ENCODE results near the gene TMIGD2.
A peak's percentile ranks its signal among the peaks of the same experiment; 100 is the strongest.
"Not testable (repeated sequence)": the region's sequence is repeated elsewhere in the genome, so short reads cannot be mapped to it uniquely, and the experiment has no call there.

Gene TMIGD2

GRCh38 chr19:4267101-4267900, 34.9 kb downstream of the TMIGD2 start:
- Histone ChIP-seq H3K27me3 (ENCODE audit: control insufficient read depth, insufficient read depth, low read length) (no peaks in the 10 kb centered on the region), H3K36me3 (ENCODE audit: control insufficient read depth, insufficient read depth, low read length) (peaks cover 10% of the 10 kb centered on the region), H3K4me3 (ENCODE audit: low read length) (no peak overlapping the region), H3K4me1 (ENCODE audit: control insufficient read depth, insufficient read depth, low read length) (peaks cover 5% of the 10 kb centered on the region), H3K9me3 (ENCODE audit: control insufficient read depth, low read length) (no peaks in the 10 kb centered on the region), H3K9ac (ENCODE audit: low read length) (no peak overlapping the region)

GRCh38 chr19:4266253-4267000, 35.8 kb downstream of the TMIGD2 start:
- H3K9me3 ChIP-seq (ENCODE audit: control insufficient read depth, low read length): no peaks in the 10 kb centered on the region
- H3K36me3 ChIP-seq (ENCODE audit: control insufficient read depth, insufficient read depth, low read length): peaks cover 10% of the 10 kb centered on the region
- no peak overlapping the region for H3K4me3 ChIP-seq (ENCODE audit: low read length)
- no peaks in the 10 kb centered on the region for H3K27me3 ChIP-seq (ENCODE audit: control insufficient read depth, insufficient read depth, low read length)
- H3K4me1 ChIP-seq (ENCODE audit: control insufficient read depth, insufficient read depth, low read length): peaks cover 5% of the 10 kb centered on the region
- H3K9ac ChIP-seq (ENCODE audit: low read length): no peak overlapping the region

- Histone ChIP-seq H3K36me3 (ENCODE audit: control insufficient read depth, insufficient read depth, low read length) (peaks cover 11% of the 10 kb centered on the region), H3K9me3 (ENCODE audit: control insufficient read depth, low read length) (no peaks in the 10 kb centered on the region), H3K4me3 (ENCODE audit: low read length) (no peak overlapping the region), H3K9ac (ENCODE audit: low read length) (no peak overlapping the region), H3K4me1 (ENCODE audit: control insufficient read depth, insufficient read depth, low read length) (peaks cover 5% of the 10 kb centered on the region), H3K27me3 (ENCODE audit: control insufficient read depth, insufficient read depth, low read length) (no peaks in the 10 kb centered on the region)
These were observed 37.4 kb downstream of the TMIGD2 start for GRCh38 chr19:4264812-4265211.

GRCh38 chr19:4260613-4261191, 41.5 kb downstream of the TMIGD2 start:
- Histone ChIP-seq H3K9me3 (ENCODE audit: control insufficient read depth, low read length) (no peaks in the 10 kb centered on the region), H3K36me3 (ENCODE audit: control insufficient read depth, insufficient read depth, low read length) (peaks cover 18% of the 10 kb centered on the region), H3K9ac (ENCODE audit: low read length) (no peak overlapping the region), H3K4me1 (ENCODE audit: control insufficient read depth, insufficient read depth, low read length) (no peaks in the 10 kb centered on the region), H3K4me3 (ENCODE audit: low read length) (no peak overlapping the region), H3K27me3 (ENCODE audit: control insufficient read depth, insufficient read depth, low read length) (no peaks in the 10 kb centered on the region)

DNA sequence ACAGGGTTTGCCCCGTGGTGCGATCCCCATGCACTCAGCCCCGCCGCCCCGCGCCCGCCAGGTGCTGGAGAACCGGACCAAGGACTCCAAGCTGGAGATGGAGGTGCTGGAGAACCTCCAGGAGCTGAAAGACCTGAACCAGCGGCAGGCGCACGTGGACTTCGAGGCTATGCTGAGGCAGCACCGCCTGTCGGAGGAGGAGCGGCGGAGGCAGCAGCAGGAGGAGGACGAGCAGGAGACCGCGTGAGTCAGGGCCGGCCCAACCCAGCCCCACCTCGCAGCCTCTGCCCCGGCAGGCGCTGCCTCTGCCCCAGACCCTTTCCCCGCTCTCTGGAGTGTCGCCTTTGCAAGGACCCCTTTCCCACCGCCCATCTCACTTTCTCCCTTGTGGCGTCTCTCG, 44.0 kb downstream of the TMIGD2 start:
- Histone ChIP-seq H3K9ac (ENCODE audit: low read length) (no peak overlapping the region), H3K9me3 (ENCODE audit: control insufficient read depth, low read length) (no peaks in the 10 kb centered on the region), H3K27me3 (ENCODE audit: control insufficient read depth, insufficient read depth, low read length) (no peaks in the 10 kb centered on the region), H3K4me3 (ENCODE audit: low read length) (no peak overlapping the region), H3K36me3 (ENCODE audit: control insufficient read depth, insufficient read depth, low read length) (peaks cover 24% of the 10 kb centered on the region), H3K4me1 (ENCODE audit: control insufficient read depth, insufficient read depth, low read length) (no peaks in the 10 kb centered on the region)

GRCh38 chr19:4257025-4257424, 45.2 kb downstream of the TMIGD2 start:
- no peak overlapping the region for H3K4me3 ChIP-seq (ENCODE audit: low read length)
- H3K9me3 ChIP-seq (ENCODE audit: control insufficient read depth, low read length): no peaks in the 10 kb centered on the region
- no peaks in the 10 kb centered on the region for H3K4me1 ChIP-seq (ENCODE audit: control insufficient read depth, insufficient read depth, low read length)
- H3K9ac ChIP-seq (ENCODE audit: low read length): no peak overlapping the region
- H3K36me3 ChIP-seq (ENCODE audit: control insufficient read depth, insufficient read depth, low read length): peaks cover 24% of the 10 kb centered on the region
- no peaks in the 10 kb centered on the region for H3K27me3 ChIP-seq (ENCODE audit: control insufficient read depth, insufficient read depth, low read length)

- Histone ChIP-seq H3K9me3 (ENCODE audit: control insufficient read depth, low read length) (no peaks in the 10 kb centered on the region), H3K4me3 (ENCODE audit: low read length) (no peak overlapping the region), H3K27me3 (ENCODE audit: control insufficient read depth, insufficient read depth, low read length) (no peaks in the 10 kb centered on the region), H3K36me3 (ENCODE audit: control insufficient read depth, insufficient read depth, low read length) (peaks cover 24% of the 10 kb centered on the region), H3K9ac (ENCODE audit: low read length) (no peak overlapping the region), H3K4me1 (ENCODE audit: control insufficient read depth, insufficient read depth, low read length) (no peaks in the 10 kb centered on the region)
These were observed 45.6 kb downstream of the TMIGD2 start for GRCh38 chr19:4256563-4256962.

GRCh38 chr19:4246767-4247593, 55.2 kb downstream of the TMIGD2 start, which contains the start of gene YJU2:
Gene YJU2, plus strand, starts transcription at chr19:4247080. Its CDS starts 67 bp downstream, at chr19:4247147.
- no peaks in the 10 kb centered on the region for H3K27me3 ChIP-seq (ENCODE audit: control insufficient read depth, insufficient read depth, low read length)
- peak within 1 kb of the TSS; percentile 94 for H3K9ac ChIP-seq (ENCODE audit: low read length)
- peaks cover 4% of the 10 kb centered on the region for H3K36me3 ChIP-seq (ENCODE audit: control insufficient read depth, insufficient read depth, low read length)
- H3K4me1 ChIP-seq (ENCODE audit: control insufficient read depth, insufficient read depth, low read length): peaks cover 6% of the 10 kb centered on the region
- peak within 1 kb of the TSS; percentile 98 for H3K4me3 ChIP-seq (ENCODE audit: low read length)
- H3K9me3 ChIP-seq (ENCODE audit: control insufficient read depth, low read length): no peaks in the 10 kb centered on the region

- not testable (repeated sequence) for H3K9me3 ChIP-seq (ENCODE audit: control insufficient read depth, low read length); H3K9ac ChIP-seq (ENCODE audit: low read length); H3K36me3 ChIP-seq (ENCODE audit: control insufficient read depth, insufficient read depth, low read length); H3K4me1 ChIP-seq (ENCODE audit: control insufficient read depth, insufficient read depth, low read length); H3K27me3 ChIP-seq (ENCODE audit: control insufficient read depth, insufficient read depth, low read length)
- peak overlapping the region; percentile 98 for H3K4me3 ChIP-seq (ENCODE audit: low read length)
These were observed 56.3 kb downstream of the TMIGD2 start for GRCh38 chr19:4245938-4246337.

All from mucosa of stomach (tissue), 1 donor.